ENCODE measurements around the gene WNT6.
"Not testable (repeated sequence)": the region's sequence is repeated elsewhere in the genome, so short reads cannot be mapped to it uniquely, and the experiment has no call there.

WNT6 gene

DNA sequence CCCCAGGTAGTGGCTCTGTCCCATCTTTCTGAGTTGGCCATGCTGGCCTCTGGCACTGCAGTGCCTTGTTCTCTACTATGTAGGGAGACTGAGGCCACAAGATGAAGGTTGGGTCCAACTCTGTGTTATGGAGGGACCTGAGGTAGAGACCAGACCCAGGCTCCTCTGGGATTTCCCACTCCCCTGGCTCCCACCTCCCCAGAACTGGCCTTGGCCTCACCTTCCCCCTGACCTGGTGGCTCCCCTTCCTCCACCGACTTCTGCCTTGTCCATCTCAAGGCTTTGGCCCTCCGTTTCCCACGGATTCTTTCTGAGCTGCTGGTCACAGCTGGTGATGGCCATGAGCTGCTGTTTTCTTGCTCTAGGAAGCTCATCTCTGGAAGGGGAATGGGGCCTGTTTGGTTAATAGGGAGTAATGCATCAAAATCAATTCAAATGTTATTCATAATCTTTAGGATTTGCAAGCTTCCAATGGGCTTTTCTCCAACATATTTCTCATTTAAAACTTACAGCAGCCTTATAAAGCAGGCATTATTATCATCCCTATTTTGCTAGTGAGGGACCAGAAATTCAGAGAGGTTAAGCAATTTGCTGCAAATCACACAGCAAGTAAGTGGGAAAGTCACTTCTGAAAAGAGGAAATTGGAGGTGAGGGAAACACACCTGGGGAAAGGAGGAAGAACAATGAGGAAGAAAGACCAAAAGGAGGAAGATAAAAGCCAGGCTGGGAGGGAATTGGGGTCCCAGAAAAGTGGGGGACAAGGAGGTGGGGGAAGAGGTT lies 28.9 kb upstream of the WNT6 start:
- DNase-seq (ENCODE audit: low read depth) = no peak

DNA sequence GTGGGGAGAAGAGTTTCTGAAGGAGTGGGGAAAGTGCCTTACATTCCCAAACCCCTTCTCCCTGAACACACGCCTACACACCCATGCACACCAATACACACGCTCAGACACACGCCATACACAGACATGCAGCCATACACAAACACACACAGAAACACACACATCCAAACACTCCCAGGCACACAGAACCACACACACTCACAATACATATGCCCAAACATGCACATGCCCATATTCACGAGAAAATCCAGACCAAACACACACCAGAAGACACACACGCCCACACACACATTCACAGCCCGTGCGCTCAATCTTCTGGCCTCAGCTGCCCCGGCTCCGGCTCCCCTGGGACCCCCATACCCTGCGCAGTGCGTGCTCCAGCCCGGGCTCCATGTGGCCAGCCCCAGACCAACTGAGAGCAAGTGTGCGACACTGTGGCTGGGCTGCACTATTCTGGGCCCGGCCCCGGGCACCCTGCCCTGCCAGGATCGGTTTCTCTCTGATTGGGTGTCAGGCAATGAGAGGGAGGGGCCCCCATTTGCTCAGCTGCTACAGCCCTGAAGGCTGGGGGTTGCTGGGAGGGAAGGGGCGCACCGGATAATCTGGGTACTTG lies 28.1 kb upstream of the WNT6 start, which contains the start of gene PRKAG3:
PRKAG3 (minus strand) TSS at position 426 of the 613 bp plus-strand sequence.
- no peak for DNase-seq (ENCODE audit: low read depth)

DNA sequence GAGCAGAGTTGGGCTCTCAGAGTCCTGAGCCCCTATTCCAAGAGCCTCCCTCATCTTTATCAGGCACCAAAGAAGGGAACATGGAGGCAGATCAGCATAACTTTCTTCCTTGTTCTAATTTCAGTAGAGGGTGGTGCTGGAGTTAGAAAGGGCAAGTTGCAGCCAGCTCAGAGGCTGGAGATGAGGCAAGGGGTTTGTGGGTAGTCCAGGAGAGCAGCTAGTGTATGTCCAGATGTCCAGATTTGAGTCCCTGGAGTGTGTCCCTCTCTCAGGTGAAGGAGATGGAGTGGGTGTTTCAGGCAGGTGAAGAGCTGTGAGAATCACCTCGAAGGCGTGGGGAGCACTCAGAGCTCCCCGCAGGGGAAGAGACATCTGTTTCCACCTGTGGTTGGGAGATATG lies 27.5 kb upstream of the WNT6 start:
- no peak for DNase-seq (ENCODE audit: low read depth)

GRCh38 chr2:218832520-218832919 lies 27.1 kb upstream of the WNT6 start:
- DNase-seq (ENCODE audit: low read depth) = no peak

DNA sequence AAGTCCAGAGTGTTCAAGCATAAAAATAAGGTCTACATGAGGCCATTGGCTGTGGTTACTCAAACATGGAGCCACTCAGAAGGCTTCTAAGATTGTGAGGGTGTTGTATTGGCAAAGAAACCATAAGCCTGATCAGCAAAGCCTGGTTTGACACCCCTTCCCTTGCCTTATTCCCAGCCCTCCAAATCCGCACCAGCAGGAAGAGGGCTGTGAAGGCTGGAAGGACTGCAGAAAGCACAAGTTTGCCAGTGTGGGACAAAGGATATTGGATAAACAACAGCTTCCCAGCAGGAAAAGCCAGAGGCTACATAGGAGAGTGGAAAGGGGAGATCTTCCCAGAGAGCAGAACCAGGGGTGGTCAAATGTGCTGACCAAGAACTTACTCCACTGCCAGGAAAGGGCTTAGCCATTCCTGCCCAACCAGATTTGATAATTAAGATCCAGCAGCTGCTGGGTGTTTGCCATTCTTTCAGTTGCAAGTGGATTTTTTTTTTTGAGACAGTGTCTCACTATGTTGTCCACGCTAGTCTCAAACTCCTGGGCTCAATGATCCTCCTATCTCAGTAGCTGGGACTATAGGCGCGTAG lies 26.5 kb upstream of the WNT6 start:
- DNase-seq (ENCODE audit: low read depth) = no peak

GRCh38 chr2:218834685-218835084 lies 24.9 kb upstream of the WNT6 start:
- no peak for DNase-seq (ENCODE audit: low read depth)

DNA sequence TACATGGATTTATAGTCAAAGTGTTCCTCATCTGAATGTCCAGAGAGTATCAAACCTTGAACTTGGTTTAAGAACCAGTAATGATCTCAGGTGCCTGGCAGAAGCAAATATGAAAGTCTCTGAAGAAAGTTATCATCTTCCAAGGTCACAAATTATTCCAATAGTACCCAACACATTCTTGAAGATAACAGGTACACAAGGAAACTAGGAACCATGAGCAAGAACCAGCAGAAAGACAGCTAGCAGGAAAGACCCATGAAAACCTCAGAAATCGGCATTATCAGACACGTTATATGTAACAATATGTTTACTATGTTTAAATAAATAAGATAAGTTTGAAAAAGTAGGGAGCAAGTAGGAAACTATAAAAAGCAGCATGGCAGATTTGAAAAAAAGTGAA lies 22.1 kb upstream of the WNT6 start:
- no peak for DNase-seq (ENCODE audit: low read depth)

DNA sequence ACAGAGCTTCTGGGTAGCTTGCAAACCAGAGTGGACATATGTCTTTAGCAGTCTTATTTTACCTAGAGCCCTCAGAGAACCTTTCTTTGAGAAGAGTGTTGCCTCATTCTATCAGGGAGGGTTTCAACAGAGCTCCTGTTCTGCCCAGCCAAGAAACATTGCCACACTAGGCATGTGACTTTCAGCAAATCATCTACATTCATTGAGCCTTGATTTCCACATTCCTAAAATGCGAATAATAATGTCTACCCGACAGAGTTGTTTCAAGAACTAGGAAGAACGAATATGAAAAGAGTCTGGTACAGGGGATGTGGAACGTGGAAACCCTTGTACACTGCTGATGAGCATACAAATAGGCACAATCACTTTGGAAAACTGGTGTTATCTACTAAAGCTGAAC lies 20.2 kb upstream of the WNT6 start:
- no peak for DNase-seq (ENCODE audit: low read depth)

- DNase-seq (ENCODE audit: low read depth) = no peak
These were observed 19.7 kb upstream of the WNT6 start for GRCh38 chr2:218839888-218840287.

DNA sequence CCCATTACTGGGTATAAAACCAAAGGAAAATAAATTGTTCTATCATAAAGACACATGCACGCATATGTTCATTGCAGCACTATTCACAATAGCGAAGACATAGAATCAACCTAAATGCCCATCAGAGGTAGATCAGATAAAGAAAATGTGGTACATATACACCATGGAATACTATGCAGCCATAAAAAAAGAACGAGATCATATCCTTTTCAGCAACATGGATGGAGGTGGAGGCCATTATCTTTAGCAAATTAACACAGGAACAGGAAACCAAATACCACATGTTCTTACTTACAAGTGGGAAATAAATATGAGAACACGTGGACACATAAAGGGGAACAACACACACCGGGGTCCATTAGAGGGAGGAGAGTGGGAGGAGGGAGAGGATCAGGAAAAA lies 15.3 kb upstream of the WNT6 start:
- DNase-seq (ENCODE audit: low read depth) = not testable (repeated sequence)

GRCh38 chr2:218846963-218847362 lies 12.6 kb upstream of the WNT6 start:
- not testable (repeated sequence) for DNase-seq (ENCODE audit: low read depth)

GRCh38 chr2:218849721-218850120 lies 9.9 kb upstream of the WNT6 start:
- no peak for DNase-seq (ENCODE audit: low read depth)

DNA sequence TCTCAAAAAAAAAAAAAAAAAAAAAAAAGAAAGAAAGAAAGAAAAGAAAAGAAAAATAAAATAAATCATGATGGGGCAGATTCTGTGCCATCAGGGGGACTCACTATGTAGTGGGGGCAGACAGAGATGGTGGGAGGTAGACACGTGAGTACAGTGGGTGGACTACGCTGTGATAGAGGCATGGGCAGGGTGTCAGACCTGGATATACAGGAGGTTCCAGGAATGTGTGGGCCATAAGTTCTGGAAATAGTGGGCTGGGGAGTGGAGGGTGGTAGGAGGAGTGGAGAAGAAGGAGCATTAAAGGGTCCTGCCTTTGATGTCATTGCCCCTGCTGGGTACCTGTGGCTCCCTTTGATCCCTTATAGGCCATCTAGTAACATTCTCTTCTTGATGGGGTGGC lies 8.8 kb upstream of the WNT6 start:
- DNase-seq (ENCODE audit: low read depth) = no peak

DNA sequence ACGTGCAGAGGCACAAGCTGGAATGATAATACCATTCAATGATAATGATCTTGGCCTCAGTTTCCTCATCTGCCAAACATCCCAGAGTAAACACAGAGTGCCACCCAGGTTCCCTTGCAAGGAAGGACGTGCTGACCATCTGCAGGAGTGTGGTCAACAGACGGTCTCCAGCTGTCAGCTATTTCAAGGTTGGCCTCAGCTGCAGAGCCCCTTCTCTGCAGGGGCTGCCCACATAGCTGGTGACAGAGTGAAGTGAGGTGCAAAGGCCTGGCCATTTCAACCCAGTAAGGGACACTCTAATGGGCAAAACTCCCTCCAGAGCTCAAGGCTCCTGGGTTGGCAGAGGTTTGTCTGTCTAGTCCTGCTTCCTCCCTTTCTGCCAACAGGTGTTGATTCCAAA lies 8.3 kb upstream of the WNT6 start:
- DNase-seq (ENCODE audit: low read depth) = no peak

DNA sequence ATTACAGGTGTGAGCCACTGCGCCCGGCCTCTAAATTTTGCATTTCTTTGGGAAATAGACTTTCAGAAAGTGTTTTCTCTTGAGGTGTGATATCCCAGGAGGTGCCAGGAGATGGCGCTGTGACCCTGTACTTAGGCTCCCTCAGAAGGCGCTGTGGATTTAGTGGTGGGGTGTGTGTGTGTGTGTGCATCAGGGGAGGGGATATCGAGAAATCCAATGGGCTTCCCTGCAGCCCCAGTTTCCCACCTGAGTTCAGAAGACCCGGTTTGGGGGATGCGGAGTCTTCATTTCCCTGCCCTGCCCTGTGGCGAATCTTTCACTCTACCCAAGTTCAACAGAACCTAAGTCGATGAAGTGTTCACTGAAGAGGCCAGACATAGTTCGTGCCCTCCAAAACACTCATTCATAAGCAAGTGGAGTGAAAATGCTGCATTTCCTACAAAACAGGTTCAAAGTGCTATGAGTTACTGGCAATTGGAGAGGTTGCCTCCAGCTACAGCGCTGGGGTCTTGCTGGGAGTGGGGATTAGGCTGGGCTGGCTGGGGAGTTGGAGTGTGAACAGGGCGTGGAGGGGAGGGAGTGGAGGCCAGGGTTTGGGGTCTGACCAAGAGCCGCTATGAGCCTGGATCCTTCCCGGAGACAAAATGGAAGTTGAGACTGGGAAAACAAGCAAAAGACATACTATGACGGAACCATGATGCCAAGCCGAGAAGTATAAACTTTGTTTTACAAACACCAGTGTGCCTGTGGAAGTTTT lies 6.5 kb upstream of the WNT6 start:
- peak; percentile 41 for DNase-seq (ENCODE audit: low read depth)

- DNase-seq (ENCODE audit: low read depth) = no peak
These were observed 5.8 kb upstream of the WNT6 start for GRCh38 chr2:218853766-218854165.

GRCh38 chr2:218854860-218855259 lies 4.7 kb upstream of the WNT6 start:
- DNase-seq (ENCODE audit: low read depth) = no peak

GRCh38 chr2:218855305-218856166 lies 4.1 kb upstream of the WNT6 start:
- no peak for DNase-seq (ENCODE audit: low read depth)

DNA sequence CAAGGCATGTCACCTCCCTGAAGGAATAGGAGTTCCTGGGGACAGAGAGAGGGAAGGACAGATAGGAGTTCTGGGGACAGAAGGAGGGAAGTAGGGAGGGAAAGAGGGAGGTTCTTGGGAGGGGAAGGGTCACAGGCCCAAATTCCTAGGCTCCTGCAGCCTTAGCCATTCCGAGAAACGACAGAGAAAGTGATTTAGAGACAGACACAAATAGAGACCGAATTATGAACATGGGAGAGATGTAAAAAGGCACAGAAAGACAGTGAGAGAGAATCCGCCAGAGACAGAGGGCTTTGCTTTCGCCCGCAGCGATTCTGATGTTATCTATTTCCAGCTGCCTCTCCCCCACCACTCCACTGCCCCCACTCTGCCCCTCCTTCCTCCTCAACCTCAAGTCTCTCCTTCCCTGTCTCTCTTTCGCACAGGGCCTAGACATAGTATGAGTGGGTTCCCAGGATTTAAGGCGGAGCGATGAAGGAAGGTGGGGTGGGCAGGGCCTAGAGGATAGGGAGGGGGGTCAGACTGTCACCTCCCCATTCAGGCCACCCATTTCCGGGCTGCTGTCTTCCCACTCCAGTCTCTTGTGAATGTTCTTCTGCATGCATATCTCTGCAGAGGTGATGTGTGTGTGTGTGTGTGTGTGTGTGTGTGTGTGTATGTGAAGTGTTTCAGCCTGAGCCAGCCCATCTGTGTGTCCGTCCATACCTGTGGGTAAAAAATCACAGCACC lies 3.3 kb upstream of the WNT6 start:
- DNase-seq (ENCODE audit: low read depth) = no peak

DNA sequence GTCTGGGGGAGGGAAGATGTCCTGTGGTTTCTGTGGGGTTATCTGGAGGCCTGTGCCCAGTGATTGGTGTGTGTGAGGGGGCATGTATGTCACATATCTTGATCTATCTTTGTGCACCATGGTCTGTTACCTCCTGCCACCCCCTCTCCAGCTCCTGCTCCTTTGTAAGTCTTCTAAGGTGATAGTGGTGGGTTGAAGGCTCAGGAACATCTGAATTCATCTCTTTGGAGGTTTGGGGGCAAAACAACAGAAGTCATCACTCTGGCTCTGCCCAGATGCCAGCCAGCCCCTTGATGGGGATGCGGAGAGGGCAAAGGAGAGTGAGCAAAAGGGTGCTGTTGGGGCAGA lies 2.7 kb upstream of the WNT6 start:
- DNase-seq (ENCODE audit: low read depth) = no peak
